Endothelial cell of umbilical vein (primary cell): ENCODE data around the gene ZNRF3.

Source experiments
- EZH2 ChIP-seq: IDR thresholded peaks from 2 replicates; pipeline ENCODE4 v1.6.1; 2012; ENCODE audit warnings: borderline replicate concordance, low read depth, mild to moderate bottlenecking, moderate library complexity, low read length, inconsistent platforms; ENCODE audit not compliant: severe bottlenecking
- JUN ChIP-seq: IDR thresholded peaks from 2 replicates; pipeline ENCODE4 v1.6.1; 2011; ENCODE audit warnings: borderline replicate concordance, low read depth; ENCODE audit not compliant: insufficient read length, insufficient read depth
- POLR2A ChIP-seq: IDR thresholded peaks from 2 replicates; pipeline ENCODE4 v1.6.1; 2012; ENCODE audit warnings: low read depth, mild to moderate bottlenecking, control low read depth, low read length
- TF ChIP-seq, protein P1 (sequence below), 2 donors: IDR thresholded peaks; 1 replicate in 1 of 2; 2 replicates in 1 of 2; pipeline ENCODE4 v1.5.1; 2011; ENCODE audit warnings: low read length in 2 of 2, mild to moderate bottlenecking in 2 of 2, moderate library complexity in 2 of 2, control low read depth in 1 of 2, inconsistent platforms in 1 of 2, low read depth in 1 of 2; ENCODE audit not compliant: insufficient read depth in 1 of 2; ENCODE audit errors: extremely low read depth in 1 of 2

DNA sequence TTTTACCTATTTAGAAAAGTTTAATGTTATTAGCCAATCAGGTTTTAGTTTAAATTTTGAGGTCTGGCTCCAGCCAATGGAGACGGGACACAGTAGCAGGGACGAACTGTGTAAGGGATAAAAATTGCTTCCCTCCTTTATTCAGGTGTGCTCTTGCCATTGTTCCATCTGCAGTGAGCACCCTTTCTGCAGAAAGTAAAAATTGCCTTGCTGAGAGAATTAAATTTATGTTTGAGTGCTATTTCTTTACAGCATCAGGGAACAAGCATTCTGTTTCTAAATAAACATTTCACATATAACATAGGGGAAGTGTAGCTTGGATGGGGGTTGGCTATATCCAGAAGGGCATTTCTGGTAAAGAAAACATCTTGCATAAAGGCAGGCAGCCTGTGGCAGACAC is 36.4 kb upstream of the ZNRF3 start:
- TF ChIP-seq, protein P1, sequence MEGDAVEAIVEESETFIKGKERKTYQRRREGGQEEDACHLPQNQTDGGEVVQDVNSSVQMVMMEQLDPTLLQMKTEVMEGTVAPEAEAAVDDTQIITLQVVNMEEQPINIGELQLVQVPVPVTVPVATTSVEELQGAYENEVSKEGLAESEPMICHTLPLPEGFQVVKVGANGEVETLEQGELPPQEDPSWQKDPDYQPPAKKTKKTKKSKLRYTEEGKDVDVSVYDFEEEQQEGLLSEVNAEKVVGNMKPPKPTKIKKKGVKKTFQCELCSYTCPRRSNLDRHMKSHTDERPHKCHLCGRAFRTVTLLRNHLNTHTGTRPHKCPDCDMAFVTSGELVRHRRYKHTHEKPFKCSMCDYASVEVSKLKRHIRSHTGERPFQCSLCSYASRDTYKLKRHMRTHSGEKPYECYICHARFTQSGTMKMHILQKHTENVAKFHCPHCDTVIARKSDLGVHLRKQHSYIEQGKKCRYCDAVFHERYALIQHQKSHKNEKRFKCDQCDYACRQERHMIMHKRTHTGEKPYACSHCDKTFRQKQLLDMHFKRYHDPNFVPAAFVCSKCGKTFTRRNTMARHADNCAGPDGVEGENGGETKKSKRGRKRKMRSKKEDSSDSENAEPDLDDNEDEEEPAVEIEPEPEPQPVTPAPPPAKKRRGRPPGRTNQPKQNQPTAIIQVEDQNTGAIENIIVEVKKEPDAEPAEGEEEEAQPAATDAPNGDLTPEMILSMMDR (IDR thresholded peaks at IDR 0.05; ENCODE audit: extremely low read depth in 1 of 2, insufficient read depth in 1 of 2, low read depth in 1 of 2, low read length in 2 of 2) = no peak
- no peak for TF ChIP-seq JUN
- no peak for TF ChIP-seq EZH2
- no peak for TF ChIP-seq POLR2A
